GM10847 (cell line): ENCODE results near the gene FHAD1.

Experiments used
- POLR2A ChIP-seq: IDR thresholded peaks from 2 replicates; pipeline ENCODE4 v1.6.1; 2011; ENCODE audit not compliant: insufficient read length; ENCODE audit errors: extremely low read depth

The FHAD1 gene

DNA sequence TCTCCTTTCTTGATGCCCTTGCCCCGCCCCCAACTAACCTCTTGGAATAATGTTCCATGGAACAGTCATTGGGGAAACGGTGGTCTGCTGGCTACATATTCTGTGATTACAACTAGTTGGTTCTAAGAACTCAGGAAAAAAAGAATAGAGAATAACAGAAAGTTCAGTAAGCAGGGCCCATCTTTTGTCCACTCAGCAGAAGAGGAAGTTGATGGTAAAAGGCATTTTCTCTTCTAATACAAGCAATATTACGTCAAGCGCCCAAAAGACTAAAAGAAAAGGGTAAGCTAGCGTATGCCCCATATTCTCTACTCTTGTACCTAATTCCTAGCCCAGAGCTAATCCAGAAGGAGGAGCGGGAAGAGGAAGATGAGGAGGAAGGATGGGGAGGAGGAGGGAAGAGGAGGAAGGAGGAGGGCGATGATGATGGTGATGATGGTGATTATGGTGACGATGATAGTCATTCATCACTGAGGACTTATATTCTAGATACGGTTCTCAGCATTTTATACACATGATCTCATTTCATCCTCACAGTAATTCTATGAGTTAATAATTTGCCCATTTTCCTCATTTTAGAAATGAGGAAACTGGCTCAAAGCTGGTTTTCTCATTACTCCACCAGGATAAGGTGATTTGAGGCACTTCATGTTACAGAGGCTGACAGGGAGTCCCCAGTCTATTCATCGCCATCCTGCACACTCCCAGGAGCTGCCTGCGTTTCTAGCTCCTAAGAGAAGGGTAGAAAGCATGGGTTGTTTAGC, 86.1 kb downstream of the FHAD1 start:
- no peak for TF ChIP-seq POLR2A

DNA sequence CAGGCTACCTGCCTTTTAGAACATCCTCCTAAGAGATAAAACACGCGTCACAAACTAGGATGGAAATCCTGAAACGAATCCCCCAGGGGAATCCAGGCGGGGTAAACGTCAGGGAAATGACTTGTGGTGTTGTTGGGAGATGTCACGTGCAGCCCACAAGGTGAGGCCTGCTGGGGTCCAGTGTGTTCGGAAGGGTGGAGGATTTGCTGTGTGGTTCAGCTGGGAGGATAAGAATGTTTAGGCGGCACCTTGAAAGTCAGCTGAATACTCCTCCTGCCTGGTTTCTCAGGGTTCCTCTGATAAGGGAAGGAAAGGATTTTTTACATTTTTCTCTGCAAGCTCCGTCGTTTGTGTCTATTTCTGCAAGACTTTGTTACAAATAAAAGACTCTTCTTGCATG, 88.0 kb downstream of the FHAD1 start:
- no peak for TF ChIP-seq POLR2A

DNA sequence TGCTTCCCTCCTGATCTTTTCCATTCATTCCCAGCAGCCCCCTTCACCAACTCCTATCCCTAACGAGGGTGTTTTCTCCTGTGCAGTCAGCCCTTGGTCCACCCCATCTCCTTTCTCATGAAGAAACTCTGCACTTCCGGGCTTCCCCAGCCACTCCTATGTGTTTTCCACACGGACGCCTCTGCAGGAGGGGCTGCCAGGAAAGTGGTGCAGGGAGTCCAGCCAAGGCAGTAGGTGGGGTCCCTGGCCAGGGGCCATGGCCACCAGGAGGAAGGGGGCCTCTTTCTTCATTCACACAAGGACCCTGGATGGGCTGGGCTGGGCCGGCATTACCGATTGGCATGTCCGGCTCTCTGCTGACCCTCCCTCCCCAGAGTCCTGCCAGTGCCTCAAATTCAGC, 89.8 kb downstream of the FHAD1 start:
- TF ChIP-seq POLR2A: no peak

DNA sequence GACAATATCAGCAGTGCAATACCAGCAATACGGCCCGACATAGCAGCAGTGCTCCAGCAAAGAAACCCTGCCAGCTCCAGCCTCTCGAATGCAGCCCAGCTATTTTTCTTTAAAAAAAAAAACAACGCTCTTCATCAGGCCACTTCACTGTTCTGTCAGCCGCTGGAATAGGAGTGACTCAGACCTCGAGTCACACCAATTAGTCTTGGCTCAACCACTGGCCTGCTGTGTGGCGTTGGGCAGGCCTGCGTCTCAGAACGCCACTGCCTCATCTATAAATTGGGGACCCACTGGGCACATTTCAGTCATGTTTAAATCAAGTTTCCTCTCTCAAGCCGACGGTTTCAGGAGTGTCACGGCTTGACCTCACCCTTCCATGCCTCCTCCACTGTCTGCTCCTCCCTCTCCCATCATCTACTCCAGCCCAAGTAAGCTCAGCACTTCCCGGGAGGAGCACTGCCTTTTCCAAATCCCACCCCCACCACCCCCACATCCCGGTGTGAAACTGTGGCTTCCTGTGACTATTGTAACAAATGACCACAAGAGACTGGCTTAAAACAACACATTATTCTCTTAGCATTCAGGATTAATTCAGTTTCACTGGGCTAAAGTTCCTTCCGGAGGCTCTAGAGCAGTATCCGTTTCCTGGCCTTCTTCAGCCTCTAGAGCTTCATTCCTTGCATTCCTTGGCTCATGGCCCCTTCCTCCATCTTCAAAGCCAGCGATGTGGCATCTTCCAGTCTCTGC, 90.8 kb downstream of the FHAD1 start:
- TF ChIP-seq POLR2A: no peak

DNA sequence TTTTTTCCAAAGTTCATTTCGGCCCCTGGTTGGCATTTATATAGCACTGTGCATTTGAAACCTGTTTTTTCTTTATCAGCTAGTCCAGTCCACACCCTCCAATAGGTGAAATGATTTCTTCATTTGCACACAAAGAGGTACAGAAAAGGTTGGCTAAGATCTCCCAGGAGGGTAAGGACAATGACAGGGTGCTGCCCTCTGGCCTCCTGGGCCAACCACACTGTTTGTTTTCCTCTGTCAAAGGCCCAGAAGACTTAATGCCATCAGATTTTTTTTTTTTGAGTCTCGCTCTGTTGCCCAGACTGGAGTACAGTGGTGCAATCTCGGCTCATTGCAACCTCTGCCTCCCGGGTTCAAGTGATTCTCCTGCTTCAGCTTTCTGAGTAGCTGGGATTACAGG, 92.5 kb downstream of the FHAD1 start:
- no peak for TF ChIP-seq POLR2A

DNA sequence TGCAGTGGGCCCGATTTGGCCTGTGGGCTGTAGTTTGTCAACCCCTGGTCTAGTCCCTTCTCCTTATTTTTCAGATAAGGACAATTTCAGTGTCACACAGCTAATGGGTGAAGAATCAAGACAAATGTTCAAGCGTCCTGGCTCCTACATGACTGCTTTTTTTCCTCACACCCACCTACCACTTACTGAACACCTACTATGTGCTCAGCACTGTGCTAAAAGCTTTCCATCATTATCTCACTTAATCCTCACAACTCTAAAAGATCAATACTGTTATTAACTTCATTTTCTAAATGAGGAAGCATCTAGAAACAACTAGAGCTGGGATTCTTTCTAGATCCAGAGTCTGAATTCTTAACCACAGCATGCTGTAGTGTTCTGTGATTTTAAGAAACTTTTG, 94.2 kb downstream of the FHAD1 start:
- no peak for TF ChIP-seq POLR2A

DNA sequence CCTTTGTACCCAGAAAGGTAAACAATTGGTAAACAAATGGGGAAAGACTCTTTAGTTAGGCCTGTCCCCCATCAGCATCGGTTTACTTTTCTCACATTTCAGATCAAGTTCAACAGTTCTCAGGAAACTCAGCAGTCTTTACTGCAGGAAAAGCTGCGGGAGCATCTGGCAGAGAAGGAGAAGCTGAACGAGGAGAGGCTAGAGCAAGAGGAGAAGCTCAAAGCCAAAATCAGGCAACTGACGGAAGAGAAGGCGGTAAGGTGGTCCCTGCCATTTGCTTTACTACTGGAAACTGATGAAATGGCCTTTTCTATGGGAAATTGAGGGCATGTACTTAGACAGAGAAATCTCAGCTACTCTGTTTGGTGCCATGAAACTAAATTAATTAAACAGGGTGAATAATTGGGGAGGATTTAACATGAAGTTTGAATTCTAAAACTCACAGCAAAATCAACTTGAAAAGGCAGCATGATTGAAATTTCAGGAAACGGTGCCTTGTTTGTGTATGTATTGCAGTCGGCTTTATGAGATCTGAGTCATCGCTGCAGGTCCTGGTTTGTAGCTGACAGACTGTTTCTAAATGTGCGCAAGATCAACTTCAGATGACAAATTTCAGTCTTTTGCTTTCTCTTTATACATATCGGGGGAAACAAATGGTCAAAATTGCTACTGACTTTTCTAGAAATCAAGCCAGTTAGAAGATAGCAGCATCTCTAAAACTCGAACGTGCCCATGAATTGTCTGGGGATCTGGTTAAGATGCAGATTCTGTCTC, 94.8 kb downstream of the FHAD1 start:
- no peak for TF ChIP-seq POLR2A

DNA sequence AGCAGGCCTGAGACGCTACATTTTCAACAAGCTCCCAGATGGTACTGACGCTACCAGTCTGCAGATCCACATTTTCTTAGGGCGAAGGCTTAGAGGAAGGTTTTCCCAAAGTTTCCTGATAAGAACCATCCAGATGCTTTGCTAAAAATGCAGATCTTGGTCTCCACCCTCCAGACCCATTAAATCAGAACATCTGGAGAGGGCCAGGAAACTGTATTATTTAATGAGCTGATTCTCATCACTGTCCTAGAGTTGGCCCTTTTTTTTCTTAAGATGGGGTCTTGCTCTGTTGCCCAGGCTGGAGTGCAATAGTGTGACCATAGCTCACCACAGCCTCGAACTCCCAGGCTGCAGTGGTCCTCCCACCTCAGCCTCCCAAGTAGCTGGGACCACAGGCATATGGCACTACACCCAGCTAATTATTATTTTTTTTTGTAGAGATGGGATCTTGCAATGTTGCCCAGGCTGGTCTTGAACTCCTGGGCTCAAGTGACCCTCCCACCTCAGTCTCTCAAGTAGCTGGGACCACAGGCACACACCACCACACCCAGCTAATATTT, 95.5 kb downstream of the FHAD1 start:
- TF ChIP-seq POLR2A: no peak

DNA sequence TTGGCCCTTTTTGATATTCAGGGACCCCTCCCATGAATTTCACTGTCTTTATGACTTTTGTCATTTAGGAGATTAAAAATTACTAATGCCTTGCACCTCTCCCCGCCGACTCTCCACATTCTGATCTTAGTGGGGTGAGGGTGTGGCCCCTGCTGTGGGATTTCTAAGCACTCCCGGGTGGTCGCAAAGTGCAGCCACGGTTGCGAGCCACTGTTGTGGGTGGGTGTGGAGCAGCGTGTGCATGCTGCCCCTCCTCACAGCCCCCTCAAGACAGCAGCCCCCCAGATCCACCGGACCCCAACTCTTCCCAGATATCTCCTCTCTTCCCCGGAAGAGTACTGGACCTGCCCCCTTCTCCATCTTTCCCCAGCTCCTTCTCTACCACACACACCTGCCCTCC, 96.1 kb downstream of the FHAD1 start:
- TF ChIP-seq POLR2A: no peak

DNA sequence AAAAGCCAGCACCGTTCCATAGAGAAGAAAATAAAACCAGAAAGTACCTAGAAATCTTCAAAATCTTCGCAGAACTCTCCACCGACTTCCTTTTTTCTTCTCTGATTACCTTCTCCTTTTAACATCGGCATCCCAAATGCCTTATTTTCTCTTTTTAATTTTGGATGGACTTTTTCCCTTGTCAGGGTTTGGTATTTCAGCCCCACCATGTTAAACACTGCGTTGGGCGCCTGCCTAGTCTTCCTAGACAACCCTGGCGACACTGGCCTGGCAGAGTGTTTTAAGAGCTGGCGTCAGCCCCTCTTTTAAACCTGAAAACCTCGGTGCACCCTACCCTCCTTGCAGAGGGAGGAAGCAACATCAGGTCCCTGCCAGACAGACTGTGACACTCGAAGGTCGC, 96.7 kb downstream of the FHAD1 start:
- TF ChIP-seq POLR2A: no peak

DNA sequence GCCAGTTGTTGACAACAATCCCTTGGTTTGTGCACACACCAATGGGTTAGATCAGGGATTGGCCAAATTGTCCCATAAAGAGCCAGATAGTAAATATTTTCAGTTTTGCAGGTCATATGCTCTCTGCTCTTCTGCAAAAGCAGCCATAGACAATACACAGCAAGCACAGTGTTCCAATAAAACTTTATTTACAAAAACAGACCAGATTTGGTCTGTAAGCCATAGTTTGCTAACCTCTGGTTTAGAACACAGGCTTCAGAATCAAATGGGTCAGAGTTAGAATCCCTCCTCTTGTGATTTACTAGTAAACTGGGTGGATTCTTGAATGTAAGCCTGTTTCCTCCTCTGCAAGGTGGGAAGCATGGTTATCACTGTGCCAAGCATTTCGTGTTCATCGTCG, 97.4 kb downstream of the FHAD1 start:
- TF ChIP-seq POLR2A: no peak

DNA sequence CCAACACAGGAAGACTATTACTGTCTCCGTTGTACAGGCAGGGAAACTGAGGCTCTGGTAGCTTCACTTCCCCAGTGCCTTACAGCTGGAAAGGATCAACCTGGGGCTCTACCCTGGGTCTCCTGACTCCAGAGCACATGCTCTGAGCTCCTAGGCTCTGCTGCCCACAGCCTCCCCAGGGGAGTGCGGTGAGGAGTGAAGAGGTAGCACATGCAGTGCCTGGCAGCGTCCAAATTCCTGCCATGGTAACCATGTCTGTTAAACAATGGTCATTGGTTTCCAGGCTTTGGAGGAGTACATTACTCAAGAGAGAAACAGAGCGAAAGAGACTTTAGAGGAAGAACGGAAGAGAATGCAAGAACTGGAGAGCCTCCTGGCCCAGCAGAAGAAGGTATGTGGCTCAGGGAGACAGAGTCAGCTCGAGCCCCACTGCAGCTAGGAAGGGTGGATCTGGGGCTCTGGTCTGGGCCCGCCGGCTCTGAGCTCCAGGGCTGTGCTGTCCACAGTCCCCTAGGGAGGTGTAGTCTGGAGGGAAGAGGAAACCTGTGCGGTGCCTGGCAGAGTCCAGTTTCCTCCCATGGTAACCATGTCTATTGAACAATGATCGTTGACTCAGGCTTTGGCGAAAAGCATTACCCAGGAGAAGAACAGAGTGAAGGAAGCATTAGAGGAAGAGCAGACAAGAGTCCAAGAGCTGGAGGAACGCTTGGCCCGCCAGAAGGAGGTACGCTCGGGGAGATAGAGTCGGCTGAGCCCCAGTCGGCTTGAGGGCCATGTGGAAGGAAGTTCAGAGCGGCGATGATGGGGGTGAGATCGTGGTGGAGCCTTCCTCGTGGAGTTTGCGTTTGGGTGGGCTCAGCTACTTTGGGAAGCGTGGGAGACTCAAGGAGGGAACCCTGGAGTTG, 98.0 kb downstream of the FHAD1 start:
- TF ChIP-seq POLR2A: no peak

DNA sequence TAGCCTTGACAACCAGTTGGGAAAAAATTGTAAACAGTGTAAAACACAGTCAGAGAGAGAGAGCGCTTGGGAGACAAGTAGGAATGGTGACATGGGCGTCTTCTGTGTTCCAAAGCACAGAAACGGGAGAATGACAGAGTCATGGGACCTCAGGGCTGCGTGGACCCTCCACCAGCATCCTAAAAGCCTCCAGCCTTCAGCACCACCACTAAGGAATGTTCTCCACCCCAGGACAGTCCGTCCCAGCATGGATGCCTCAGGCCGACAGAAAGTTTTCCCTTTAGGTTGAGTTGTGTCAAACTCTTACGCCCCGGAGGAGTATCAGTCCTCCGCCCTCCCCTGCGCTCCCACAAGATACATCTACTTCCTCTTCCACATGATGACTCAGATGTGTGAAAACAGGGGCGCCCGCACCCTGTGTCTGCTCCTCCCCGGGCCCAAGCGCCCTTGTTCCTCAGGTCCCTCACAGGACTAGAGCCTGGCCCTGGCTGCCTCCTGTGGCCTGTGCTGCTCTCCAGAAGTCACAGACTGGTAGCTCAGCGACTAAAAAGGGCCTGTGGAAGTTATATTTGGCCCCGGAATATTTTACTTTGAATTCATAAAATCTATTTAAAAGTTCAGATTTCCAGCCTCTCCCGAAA, 98.8 kb downstream of the FHAD1 start:
- TF ChIP-seq POLR2A: no peak

DNA sequence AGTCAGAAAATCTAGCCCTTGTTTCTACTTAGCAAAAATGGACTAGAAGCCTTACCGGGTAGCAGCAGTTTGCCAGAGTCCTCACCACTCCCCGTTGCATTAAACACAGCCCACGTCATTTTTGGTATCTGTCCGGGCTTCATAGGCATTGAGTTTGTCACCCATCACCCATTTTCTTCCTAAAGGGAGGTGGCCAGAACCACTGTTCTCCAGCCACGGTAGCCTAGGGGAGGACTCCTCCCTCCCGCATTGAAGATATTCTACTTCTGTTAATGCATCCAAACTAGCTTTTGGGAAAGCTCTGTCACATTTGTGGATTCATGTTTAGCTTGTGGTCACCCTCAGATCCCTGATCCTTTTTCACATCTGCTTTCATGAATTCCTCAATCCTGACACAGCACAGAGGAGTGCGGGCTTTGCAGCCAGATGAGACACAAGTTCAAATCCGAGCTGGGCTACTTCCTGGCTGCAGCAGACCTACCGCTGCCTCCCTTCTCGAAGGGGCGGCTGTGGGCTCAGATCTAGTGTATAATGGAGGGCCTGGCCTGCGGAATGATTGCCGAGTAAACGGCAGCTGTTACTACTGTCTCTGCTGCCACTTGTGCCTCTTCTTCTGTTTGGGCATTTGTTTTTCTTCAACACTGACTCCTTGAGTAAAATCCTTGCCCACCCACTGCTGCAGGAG, 99.5 kb downstream of the FHAD1 start:
- TF ChIP-seq POLR2A: no peak

DNA sequence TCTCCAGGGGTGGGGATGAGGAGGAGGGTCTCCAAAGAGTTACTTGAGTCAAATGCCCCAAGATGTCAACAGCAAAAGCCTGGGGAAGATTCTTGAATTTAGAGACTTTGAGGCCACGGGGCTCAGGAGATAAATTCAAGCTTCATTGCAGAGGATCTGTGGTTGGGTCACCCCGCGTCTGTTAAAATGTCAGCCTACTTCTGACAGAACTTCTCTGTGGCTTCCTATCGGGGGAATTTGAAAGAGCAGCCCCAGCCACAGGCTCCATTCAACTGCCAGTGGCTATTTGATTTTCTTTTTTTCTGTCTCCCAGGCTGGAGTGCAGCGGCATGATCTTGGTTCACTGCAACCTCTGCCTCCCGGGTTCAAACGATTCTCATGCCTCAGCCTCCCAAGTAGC, 100.2 kb downstream of the FHAD1 start:
- no peak for TF ChIP-seq POLR2A
